Measurements from ENCODE around the gene RAB31. TPM values are rescaled to one million over a fixed set of nuclear protein-coding genes. Genes with fewer than 3 reads are reported as not detected.

RAB31 gene
- total RNA-seq, 1 donor: 47.8 TPM

- Histone ChIP-seq H3K9me3 (ENCODE audit: low read depth, low read length) (no peaks in the 10 kb centered on the region), H3K4me1 (ENCODE audit: insufficient read depth, low read length) (peaks cover 12% of the 10 kb centered on the region), H3K4me3 (ENCODE audit: low read length) (no peak overlapping the region), H3K27me3 (ENCODE audit: insufficient read depth, low read length) (no peaks in the 10 kb centered on the region)
Measured at GRCh38 chr18:9808295-9809241, 100.5 kb downstream of the RAB31 start.

- Histone ChIP-seq H3K27me3 (ENCODE audit: insufficient read depth, low read length) (no peaks in the 10 kb centered on the region), H3K4me3 (ENCODE audit: low read length) (no peak overlapping the region), H3K4me1 (ENCODE audit: insufficient read depth, low read length) (peaks cover under 1% of the 10 kb centered on the region), H3K9me3 (ENCODE audit: low read depth, low read length) (no peaks in the 10 kb centered on the region)
Measured at GRCh38 chr18:9809697-9810096, 101.6 kb downstream of the RAB31 start.

GRCh38 chr18:9810299-9810698 lies 102.2 kb downstream of the RAB31 start:
- H3K9me3 ChIP-seq (ENCODE audit: low read depth, low read length): no peaks in the 10 kb centered on the region
- H3K4me1 ChIP-seq (ENCODE audit: insufficient read depth, low read length): no peaks in the 10 kb centered on the region
- H3K4me3 ChIP-seq (ENCODE audit: low read length): no peak overlapping the region
- no peaks in the 10 kb centered on the region for H3K27me3 ChIP-seq (ENCODE audit: insufficient read depth, low read length)

GRCh38 chr18:9810994-9811705 lies 103.0 kb downstream of the RAB31 start:
- Histone ChIP-seq H3K4me1 (ENCODE audit: insufficient read depth, low read length) (no peaks in the 10 kb centered on the region), H3K9me3 (ENCODE audit: low read depth, low read length) (no peaks in the 10 kb centered on the region), H3K27me3 (ENCODE audit: insufficient read depth, low read length) (no peaks in the 10 kb centered on the region), H3K4me3 (ENCODE audit: low read length) (no peak overlapping the region)

DNA sequence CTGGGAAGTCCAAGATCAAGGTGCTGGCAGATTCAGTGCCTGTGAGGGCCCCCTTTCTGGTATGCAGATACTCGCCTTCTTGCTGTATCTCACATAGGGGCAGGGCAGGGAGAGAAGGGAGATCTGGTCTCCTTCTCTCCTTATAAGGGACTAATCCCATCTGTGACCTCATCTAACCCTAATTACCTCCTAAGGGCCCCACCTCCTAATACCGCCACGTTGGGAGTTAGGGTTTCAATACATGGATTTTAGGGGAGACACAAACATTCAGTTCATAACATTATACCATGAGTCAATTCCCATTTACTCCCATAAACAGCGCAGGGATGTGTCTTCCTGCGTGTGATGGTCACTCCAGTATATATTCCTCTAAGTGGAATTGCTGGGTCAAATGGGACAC lies 103.9 kb downstream of the RAB31 start:
- no peaks in the 10 kb centered on the region for H3K4me1 ChIP-seq (ENCODE audit: insufficient read depth, low read length)
- no peaks in the 10 kb centered on the region for H3K27me3 ChIP-seq (ENCODE audit: insufficient read depth, low read length)
- no peaks in the 10 kb centered on the region for H3K9me3 ChIP-seq (ENCODE audit: low read depth, low read length)
- no peak overlapping the region for H3K4me3 ChIP-seq (ENCODE audit: low read length)

GRCh38 chr18:9814431-9814830 lies 106.3 kb downstream of the RAB31 start:
- H3K27me3 ChIP-seq (ENCODE audit: insufficient read depth, low read length): no peaks in the 10 kb centered on the region

DNA sequence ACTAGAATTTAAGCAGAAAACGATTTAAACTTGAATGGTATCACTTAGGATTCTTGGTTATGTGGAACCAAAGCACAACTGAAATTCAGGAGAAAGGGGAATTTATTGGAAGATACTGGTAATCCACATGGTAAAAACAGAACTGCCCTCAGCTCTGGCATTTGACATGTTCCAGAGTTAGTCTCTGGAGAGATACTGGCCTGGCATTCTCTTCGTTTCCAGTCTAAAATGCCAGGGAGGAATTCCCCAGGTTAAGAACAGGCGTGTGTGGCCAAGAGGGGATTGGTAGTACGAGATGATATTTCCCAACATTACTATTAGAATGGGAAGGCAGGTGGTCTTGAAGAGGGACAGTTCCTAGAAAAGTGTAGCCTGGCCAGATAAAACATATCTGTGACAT lies 109.2 kb downstream of the RAB31 start:
- Histone ChIP-seq H3K27me3 (ENCODE audit: insufficient read depth, low read length) (no peaks in the 10 kb centered on the region), H3K9me3 (ENCODE audit: low read depth, low read length) (no peaks in the 10 kb centered on the region), H3K4me3 (ENCODE audit: low read length) (no peak overlapping the region), H3K4me1 (ENCODE audit: insufficient read depth, low read length) (no peaks in the 10 kb centered on the region)

More at GRCh38 chr18:9814431-9814830, 106.3 kb downstream of the RAB31 start:
- Histone ChIP-seq H3K4me1 (ENCODE audit: insufficient read depth, low read length) (no peaks in the 10 kb centered on the region), H3K9me3 (ENCODE audit: low read depth, low read length) (no peaks in the 10 kb centered on the region), H3K4me3 (ENCODE audit: low read length) (no peak overlapping the region)

DNA sequence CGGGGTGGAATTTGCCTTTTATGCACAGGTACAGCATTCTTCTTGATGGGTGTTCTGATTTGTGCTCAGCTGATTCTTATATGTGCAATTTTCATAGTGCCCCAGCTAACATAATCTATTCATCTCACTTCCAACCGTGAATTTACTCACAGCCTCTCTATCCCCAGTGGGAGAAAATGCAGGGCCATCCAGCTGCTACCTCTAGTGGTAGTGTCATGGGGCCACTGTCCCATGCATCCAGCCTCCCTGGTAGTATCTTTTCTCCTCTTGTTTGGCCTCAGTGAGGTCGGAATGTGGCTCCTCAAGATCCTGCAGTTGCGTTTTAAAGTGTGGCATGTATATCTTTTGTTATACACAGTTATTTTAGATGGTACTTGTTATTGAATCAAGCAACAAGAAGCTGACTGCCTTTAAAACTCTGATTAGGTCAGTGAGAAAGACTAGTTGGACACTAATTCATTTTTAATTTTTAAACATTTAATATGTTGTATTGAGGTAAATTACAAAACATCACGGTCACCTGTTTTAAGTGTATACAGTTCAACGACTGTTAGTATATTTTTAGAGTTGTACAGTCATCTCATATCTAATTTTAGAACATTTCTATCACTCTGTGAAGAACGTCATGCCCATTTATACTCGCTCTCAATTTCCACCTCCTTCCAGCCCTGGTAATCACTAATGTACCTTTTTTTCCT lies 109.8 kb downstream of the RAB31 start:
- Histone ChIP-seq H3K4me3 (ENCODE audit: low read length) (no peak overlapping the region), H3K4me1 (ENCODE audit: insufficient read depth, low read length) (peaks cover under 1% of the 10 kb centered on the region), H3K9me3 (ENCODE audit: low read depth, low read length) (no peaks in the 10 kb centered on the region), H3K27me3 (ENCODE audit: insufficient read depth, low read length) (no peaks in the 10 kb centered on the region)

GRCh38 chr18:9818423-9818734 lies 110.3 kb downstream of the RAB31 start:
- H3K9me3 ChIP-seq (ENCODE audit: low read depth, low read length): no peaks in the 10 kb centered on the region
- no peaks in the 10 kb centered on the region for H3K27me3 ChIP-seq (ENCODE audit: insufficient read depth, low read length)
- H3K4me1 ChIP-seq (ENCODE audit: insufficient read depth, low read length): peaks cover 6% of the 10 kb centered on the region
- H3K4me3 ChIP-seq (ENCODE audit: low read length): no peak overlapping the region

DNA sequence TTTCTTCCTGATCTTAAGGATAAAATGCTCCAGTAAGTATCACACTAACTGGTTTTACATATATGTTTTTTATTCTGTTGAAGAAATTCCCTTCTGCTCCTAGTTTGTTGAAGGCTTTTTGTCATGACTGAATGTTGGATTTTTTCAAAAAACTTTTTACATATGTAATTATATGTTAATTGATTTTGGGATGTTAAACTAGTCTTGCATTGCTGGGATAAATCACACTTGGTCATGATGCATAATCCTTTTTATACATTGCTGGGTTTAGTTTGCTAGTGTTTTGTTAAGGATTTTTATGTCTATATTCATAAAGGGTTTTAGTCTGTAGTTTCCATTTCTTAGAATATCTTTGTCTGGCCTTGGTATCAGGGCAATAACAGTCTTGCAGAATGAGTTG lies 112.0 kb downstream of the RAB31 start:
- H3K27me3 ChIP-seq (ENCODE audit: insufficient read depth, low read length): no peaks in the 10 kb centered on the region
- no peaks in the 10 kb centered on the region for H3K9me3 ChIP-seq (ENCODE audit: low read depth, low read length)
- peaks cover 22% of the 10 kb centered on the region for H3K4me1 ChIP-seq (ENCODE audit: insufficient read depth, low read length)
- no peak overlapping the region for H3K4me3 ChIP-seq (ENCODE audit: low read length)

DNA sequence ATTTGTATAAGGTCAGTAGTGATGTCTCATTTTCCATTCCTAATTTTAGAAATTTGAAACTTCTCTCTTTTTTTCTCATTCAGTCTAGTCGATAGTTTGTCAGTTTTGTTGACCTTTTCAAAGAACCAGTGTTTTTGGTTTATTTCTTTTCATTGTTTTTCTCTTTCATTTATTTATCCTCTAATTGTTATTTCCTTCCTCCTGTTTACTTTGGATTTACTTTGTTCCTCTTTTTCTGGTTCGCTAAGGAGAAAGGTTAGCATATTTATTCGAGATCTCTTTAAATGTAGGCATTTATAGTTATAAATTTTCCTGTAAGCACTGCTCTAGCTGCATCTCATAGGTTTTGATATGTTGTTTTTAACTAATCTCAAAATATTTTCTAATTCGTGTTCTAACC lies 112.6 kb downstream of the RAB31 start:
- Histone ChIP-seq H3K4me3 (ENCODE audit: low read length) (no peak overlapping the region), H3K4me1 (ENCODE audit: insufficient read depth, low read length) (peaks cover 27% of the 10 kb centered on the region), H3K9me3 (ENCODE audit: low read depth, low read length) (no peaks in the 10 kb centered on the region), H3K27me3 (ENCODE audit: insufficient read depth, low read length) (no peaks in the 10 kb centered on the region)

DNA sequence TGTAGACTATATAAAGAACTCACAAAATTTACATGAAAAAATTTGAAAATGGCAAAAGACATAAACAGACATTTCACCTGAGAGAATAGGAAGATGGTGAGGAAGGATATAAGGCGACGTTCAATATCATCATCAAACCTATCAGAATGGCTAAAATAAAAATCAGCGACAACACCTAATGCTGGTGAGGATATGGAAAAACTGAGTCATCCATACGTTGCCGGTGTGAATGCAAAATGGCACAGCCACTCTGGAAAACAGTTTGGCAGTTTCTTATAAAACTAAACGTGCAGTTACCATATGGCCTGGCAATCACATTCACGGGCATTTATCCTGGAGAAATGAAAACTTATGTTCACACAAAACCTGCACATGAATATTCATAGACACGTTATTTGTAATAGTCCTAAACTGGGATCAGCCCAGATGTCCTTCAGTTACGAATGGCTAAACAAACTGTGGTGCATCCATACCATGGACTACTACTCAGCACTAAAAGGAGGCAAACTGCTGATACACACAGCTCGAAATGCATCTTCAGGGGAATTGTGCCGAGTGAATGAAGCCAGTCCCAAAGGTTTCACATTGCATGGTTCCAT lies 114.6 kb downstream of the RAB31 start:
- Histone ChIP-seq H3K4me1 (ENCODE audit: insufficient read depth, low read length) (peaks cover 47% of the 10 kb centered on the region), H3K4me3 (ENCODE audit: low read length) (no peak overlapping the region), H3K9me3 (ENCODE audit: low read depth, low read length) (no peaks in the 10 kb centered on the region), H3K27me3 (ENCODE audit: insufficient read depth, low read length) (no peaks in the 10 kb centered on the region)

DNA sequence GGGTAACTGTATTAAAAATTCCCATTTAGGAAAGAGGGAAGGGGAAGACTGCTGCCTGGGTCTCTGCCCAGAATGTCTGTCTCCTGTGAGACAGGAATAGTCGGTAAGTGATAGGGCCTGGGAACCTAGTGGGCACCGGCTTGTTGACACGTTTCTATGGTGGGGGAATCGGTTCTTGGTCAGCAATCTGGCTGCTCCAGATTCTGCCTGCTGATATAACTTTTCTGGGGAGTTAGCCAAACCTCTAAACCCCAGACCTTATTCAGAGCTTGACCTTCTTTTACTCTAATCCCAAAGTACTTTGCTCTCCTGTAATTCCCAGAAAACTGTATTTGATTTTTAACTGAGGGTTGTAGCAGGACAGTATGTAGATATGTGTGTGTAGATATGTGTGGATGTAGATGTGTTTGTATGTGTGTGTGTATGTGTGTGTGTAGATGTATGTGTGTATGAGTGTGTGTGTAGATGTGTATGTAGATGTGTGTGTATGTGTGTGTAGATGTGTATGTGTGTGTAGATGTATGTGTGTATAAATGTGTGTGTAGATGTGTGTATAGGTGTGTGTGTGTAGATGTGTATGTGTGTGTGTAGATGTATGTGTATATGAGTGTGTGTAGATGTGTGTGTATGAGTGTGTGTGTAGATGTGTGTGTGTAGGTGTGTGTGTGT lies 115.8 kb downstream of the RAB31 start:
- H3K27me3 ChIP-seq (ENCODE audit: insufficient read depth, low read length): no peaks in the 10 kb centered on the region
- H3K4me1 ChIP-seq (ENCODE audit: insufficient read depth, low read length): peaks cover 57% of the 10 kb centered on the region
- H3K9me3 ChIP-seq (ENCODE audit: low read depth, low read length): no peaks in the 10 kb centered on the region
- no peak overlapping the region for H3K4me3 ChIP-seq (ENCODE audit: low read length)

DNA sequence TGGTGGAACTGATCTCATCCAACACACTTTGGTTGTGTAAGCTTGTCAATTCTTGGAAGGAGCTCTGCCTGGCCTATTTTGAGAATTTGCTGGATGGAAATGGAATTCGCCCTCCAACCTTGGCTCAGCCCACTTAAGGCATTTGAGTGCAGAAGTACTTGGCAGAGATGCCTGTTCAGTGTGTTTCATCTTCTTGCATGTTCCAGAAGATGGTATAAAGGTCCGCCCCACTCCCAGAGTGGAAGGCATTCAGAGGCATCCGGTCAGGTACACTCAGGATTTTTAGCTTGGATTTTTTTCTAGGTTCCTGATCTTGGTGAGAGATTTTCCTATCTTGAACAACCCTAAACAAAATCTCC lies 116.4 kb downstream of the RAB31 start:
- Histone ChIP-seq H3K4me3 (ENCODE audit: low read length) (no peak overlapping the region), H3K27me3 (ENCODE audit: insufficient read depth, low read length) (no peaks in the 10 kb centered on the region), H3K4me1 (ENCODE audit: insufficient read depth, low read length) (peaks cover 63% of the 10 kb centered on the region)

More for the DNA sequence above, 116.4 kb downstream of the RAB31 start:
- no peaks in the 10 kb centered on the region for H3K9me3 ChIP-seq (ENCODE audit: low read depth, low read length)
